GM12891 (cell line): Measurements from ENCODE around the gene LACRT.

Source experiments
- PAX5 ChIP-seq: IDR thresholded peaks from 2 replicates; pipeline ENCODE4 v1.6.1; 2011; ENCODE audit warnings: low read length, moderate library complexity, mild to moderate bottlenecking; ENCODE audit not compliant: insufficient read depth, severe bottlenecking
- POLR2A ChIP-seq: IDR thresholded peaks from 2 replicates; pipeline ENCODE4 v1.6.1; 2011; ENCODE audit warnings: low read depth, low read length, control low read depth
- POLR2AphosphoS5 ChIP-seq: IDR thresholded peaks from 2 replicates; pipeline ENCODE4 v1.6.1; 2011; ENCODE audit warnings: low read depth, low read length, control low read depth
- SPI1 ChIP-seq: IDR thresholded peaks from 2 replicates; pipeline ENCODE4 v1.6.1; 2011; ENCODE audit warnings: low read depth, low read length, control low read depth
- TAF1 ChIP-seq: IDR thresholded peaks from 2 replicates; pipeline ENCODE4 v1.6.1; 2011; ENCODE audit warnings: low read depth, low read length, control low read depth

GRCh38 chr12:54592316-54592715 is 42.4 kb downstream of the LACRT start:
- no peak for TF ChIP-seq POLR2A
- TF ChIP-seq POLR2AphosphoS5, result no peak
- TF ChIP-seq TAF1, result no peak
- no peak for TF ChIP-seq SPI1
- no peak for TF ChIP-seq PAX5
